C4-2B (cell line): ENCODE data around the gene CREM.

Source experiments
- H3K27ac ChIP-seq: fragments of 450-650 bp; 2 replicates; pipeline ENCODE4 v1.5.1; 2017
- ZFX ChIP-seq: fragments of 450-650 bp; IDR thresholded peaks from 2 replicates; pipeline ENCODE4 v1.6.1; 2017
- TF ChIP-seq, protein P1 (sequence below): fragments of 450-650 bp; conservative IDR thresholded peaks from 2 replicates; pipeline ENCODE4 v1.5.1; 2017; ENCODE audit warnings: mild to moderate bottlenecking

The CREM gene

DNA sequence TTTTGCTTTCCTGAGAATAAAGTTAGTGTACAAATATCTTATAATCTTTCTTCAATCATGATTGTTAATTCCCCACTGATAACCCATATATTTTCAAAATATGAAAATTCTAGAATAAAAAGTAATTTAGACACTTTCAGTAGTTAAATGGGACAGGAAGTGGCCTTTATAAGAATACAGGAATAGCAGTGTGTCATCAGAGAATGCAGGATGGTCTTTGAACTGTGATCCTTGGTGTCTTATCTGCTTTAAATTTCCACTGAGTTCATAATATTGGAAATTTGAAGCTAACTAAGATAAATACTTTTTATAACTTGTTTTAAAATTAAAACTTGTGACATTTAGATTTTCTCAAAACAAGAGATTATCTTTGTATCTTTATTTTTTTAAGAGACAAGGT, 75.4 kb downstream of the CREM start:
- no peak for TF ChIP-seq ZFX
- TF ChIP-seq, protein P1, sequence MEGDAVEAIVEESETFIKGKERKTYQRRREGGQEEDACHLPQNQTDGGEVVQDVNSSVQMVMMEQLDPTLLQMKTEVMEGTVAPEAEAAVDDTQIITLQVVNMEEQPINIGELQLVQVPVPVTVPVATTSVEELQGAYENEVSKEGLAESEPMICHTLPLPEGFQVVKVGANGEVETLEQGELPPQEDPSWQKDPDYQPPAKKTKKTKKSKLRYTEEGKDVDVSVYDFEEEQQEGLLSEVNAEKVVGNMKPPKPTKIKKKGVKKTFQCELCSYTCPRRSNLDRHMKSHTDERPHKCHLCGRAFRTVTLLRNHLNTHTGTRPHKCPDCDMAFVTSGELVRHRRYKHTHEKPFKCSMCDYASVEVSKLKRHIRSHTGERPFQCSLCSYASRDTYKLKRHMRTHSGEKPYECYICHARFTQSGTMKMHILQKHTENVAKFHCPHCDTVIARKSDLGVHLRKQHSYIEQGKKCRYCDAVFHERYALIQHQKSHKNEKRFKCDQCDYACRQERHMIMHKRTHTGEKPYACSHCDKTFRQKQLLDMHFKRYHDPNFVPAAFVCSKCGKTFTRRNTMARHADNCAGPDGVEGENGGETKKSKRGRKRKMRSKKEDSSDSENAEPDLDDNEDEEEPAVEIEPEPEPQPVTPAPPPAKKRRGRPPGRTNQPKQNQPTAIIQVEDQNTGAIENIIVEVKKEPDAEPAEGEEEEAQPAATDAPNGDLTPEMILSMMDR = no peak

DNA sequence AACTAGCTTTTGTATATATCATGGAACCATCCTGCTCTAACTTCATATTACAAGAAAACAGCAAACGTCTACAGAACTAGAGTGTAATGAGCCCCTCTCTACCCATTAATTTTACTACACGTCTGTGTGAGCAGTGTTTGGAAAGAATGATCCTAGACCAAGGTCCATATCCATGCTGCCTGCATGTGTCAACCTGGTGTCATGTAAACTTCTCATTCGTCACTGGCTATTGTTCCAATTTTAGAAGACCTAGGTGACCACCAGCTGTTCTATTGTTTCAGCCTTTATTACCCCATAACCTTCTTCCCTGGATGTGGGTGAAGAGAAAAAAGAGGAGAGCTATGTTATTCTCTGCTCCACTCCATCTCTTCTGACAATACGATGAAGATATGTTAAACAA, 77.1 kb downstream of the CREM start:
- TF ChIP-seq ZFX = no peak
- TF ChIP-seq, protein P1 = no peak
- no peak overlapping the region for H3K27ac ChIP-seq

More for the DNA sequence above, 75.4 kb downstream of the CREM start:
- H3K27ac ChIP-seq = no peak overlapping the region

- TF ChIP-seq, protein P1 = no peak
- no peak for TF ChIP-seq ZFX
- H3K27ac ChIP-seq = no peak overlapping the region
Measured at GRCh38 chr10:35204650-35205319, 78.1 kb downstream of the CREM start.

DNA sequence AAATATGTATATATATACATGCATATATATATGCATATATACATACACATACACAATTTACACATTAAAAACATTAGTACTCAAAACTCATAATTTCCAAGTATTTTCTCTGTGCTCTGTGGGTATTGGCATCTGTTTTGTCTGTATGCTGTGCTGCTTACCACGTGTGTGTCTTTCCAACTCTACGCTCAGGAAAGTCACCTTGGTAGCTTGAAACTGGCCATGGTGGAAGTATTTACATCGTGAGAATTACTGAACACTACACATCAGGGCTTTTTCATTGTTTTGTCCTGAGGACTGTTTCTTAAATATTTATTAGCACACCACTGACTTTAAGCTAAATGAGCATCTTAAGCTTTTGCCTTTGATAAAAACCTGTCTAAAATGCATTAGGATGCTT, 79.6 kb downstream of the CREM start:
- H3K27ac ChIP-seq = no peak overlapping the region
- TF ChIP-seq, protein P1 = no peak
- TF ChIP-seq ZFX = no peak

DNA sequence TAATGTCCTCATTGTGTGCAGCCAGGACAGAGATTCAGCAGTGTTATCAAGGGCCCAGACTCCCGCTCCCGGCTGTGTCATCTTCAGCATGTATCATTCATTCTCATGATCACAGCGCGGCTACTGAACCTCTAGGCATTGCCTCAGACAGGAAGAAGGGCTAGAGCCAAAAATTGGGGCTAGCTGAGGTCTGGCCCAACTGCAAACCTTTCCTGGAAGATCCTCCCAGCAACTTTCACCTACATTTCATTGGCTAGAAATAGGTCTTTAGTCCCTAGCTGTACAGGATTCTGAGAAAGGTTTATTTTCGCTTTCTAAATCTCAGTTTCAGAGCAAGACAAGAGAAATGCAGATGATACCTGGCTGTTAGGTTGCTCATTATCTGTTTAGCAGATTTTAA, 81.9 kb downstream of the CREM start:
- no peak for TF ChIP-seq ZFX
- TF ChIP-seq, protein P1 = no peak

DNA sequence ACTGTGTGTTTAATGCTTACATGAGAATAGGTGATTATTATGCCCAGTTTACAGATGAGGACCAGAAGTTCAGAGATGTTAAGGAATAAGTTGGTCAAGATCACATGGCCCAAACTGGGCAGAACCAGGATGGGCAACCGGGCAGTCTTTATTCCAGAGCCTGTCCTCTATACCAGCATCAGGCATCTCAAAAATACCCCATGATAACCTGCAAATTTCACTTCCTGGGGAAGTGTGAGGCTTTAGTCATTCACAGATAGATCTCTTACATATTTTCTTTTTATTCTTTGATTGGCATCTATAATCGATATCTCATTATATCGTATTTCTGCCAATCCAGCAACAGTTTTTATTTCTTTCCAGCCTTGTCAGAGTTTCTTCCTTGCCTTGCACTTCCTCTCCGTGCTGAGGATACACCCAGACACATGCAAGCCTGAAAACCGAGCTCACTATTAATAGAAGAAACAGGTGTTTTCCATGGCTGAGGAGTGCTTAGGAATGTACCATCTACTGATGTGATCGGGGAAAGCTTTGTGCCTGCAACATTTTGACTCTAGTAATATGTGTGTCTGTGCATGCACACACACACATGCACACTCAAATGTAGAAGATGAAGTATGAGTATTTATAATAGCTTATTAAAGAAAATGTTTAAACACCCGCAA, 82.4 kb downstream of the CREM start:
- no peak overlapping the region for H3K27ac ChIP-seq
- TF ChIP-seq ZFX = no peak
- TF ChIP-seq, protein P1 = no peak

More for the DNA sequence above, 81.9 kb downstream of the CREM start:
- H3K27ac ChIP-seq = no peak overlapping the region

GRCh38 chr10:35210961-35211360, 84.3 kb downstream of the CREM start:
- TF ChIP-seq, protein P1 = no peak
- TF ChIP-seq ZFX = no peak
- H3K27ac ChIP-seq = no peak overlapping the region
